GM04504 (cell line): ENCODE results near the gene SPAST.
"Not testable (repeated sequence)": the region's sequence is repeated elsewhere in the genome, so short reads cannot be mapped to it uniquely, and the experiment has no call there.

ENCODE experiments used
- DNase-seq: peaks from one replicate; pipeline ENCODE4 v3.0.0-alpha.2; 2012; ENCODE audit warnings: low read depth

Gene SPAST

GRCh38 chr2:32063310-32064020 is at the start of gene SPAST:
TSS of gene SPAST (plus strand) at chr2:32063556. CDS start at chr2:32063832, 276 bp downstream.
- DNase-seq: peak; percentile 93

- not testable (repeated sequence) for DNase-seq
Observed at GRCh38 chr2:32018789-32019482, 44.4 kb upstream of the SPAST start.

GRCh38 chr2:32034198-32034887 is 29.0 kb upstream of the SPAST start:
- DNase-seq: not testable (repeated sequence)

GRCh38 chr2:32039447-32040219 is 23.7 kb upstream of the SPAST start, which contains the start of gene DPY30:
TSS of gene DPY30 (minus strand) at chr2:32039805. CDS start at chr2:32039456, 349 bp downstream.
- peak; percentile 82 for DNase-seq

- DNase-seq: no peak
Observed at GRCh38 chr2:32043561-32043960, 19.8 kb upstream of the SPAST start.

GRCh38 chr2:32051836-32052439 is 11.4 kb upstream of the SPAST start:
- DNase-seq: no peak

GRCh38 chr2:32054583-32054982 is 8.8 kb upstream of the SPAST start:
- DNase-seq: not testable (repeated sequence)

- DNase-seq: no peak
Observed at GRCh38 chr2:32058130-32058529, 5.2 kb upstream of the SPAST start.

GRCh38 chr2:32060266-32060665 is 3.1 kb upstream of the SPAST start:
- no peak for DNase-seq

- no peak for DNase-seq
Observed at GRCh38 chr2:32061430-32061829, 1.9 kb upstream of the SPAST start.

GRCh38 chr2:32061973-32062861 is 1.1 kb upstream of the SPAST start:
- DNase-seq: no peak

- DNase-seq: no peak
Observed at GRCh38 chr2:32064021-32064601, 755 bp downstream of the SPAST start.

GRCh38 chr2:32064713-32065112 is 1.4 kb downstream of the SPAST start:
- DNase-seq: no peak

- DNase-seq: no peak
Observed at GRCh38 chr2:32067549-32067948, 4.2 kb downstream of the SPAST start.

GRCh38 chr2:32074134-32074506 is 10.8 kb downstream of the SPAST start:
- DNase-seq: no peak

GRCh38 chr2:32095671-32096070 is 32.3 kb downstream of the SPAST start:
- DNase-seq: no peak

- no peak for DNase-seq
Observed at GRCh38 chr2:32108111-32108510, 44.8 kb downstream of the SPAST start.

- DNase-seq: no peak
Observed at GRCh38 chr2:32118055-32118454, 54.7 kb downstream of the SPAST start.

GRCh38 chr2:32119161-32119560 is 55.8 kb downstream of the SPAST start:
- DNase-seq: no peak

GRCh38 chr2:32124660-32125059 is 61.3 kb downstream of the SPAST start:
- DNase-seq: no peak
